Trophoblast cell (in vitro differentiated cells and primary cell): ENCODE data around the gene KDF1.
"Not testable (repeated sequence)": the region's sequence is repeated elsewhere in the genome, so short reads cannot be mapped to it uniquely, and the experiment has no call there.

Experiments
- DNase-seq, 2 donors: peaks; one replicate each; pipeline ENCODE4 v3.0.0-alpha.2; 2016
- H2AFZ ChIP-seq: 2 replicates; pipeline ENCODE4 v1.6.1; 2013; ENCODE audit warnings: low read length, moderate library complexity, mild to moderate bottlenecking; ENCODE audit not compliant: insufficient read depth, poor library complexity
- H2AK5ac ChIP-seq: 2 replicates; pipeline ENCODE4 v1.6.1; 2013; ENCODE audit warnings: mild to moderate bottlenecking, low read length
- H2BK120ac ChIP-seq: 2 replicates; pipeline ENCODE4 v1.6.1; 2013; ENCODE audit warnings: low read length, mild to moderate bottlenecking, moderate library complexity; ENCODE audit not compliant: insufficient read depth, poor library complexity
- H2BK12ac ChIP-seq: 2 replicates; pipeline ENCODE4 v1.6.1; 2013; ENCODE audit warnings: mild to moderate bottlenecking, low read length, moderate library complexity
- H2BK5ac ChIP-seq: 2 replicates; pipeline ENCODE4 v1.6.1; 2013; ENCODE audit warnings: low read length, low read depth, moderate library complexity, mild to moderate bottlenecking; ENCODE audit not compliant: poor library complexity
- H3K14ac ChIP-seq: 2 replicates; pipeline ENCODE4 v1.6.1; 2013; ENCODE audit warnings: mild to moderate bottlenecking, low read length
- H3K18ac ChIP-seq: 2 replicates; pipeline ENCODE4 v1.6.1; 2013; ENCODE audit warnings: mild to moderate bottlenecking, low read length
- H3K23ac ChIP-seq: 2 replicates; pipeline ENCODE4 v1.6.1; 2013; ENCODE audit warnings: low read length
- H3K27ac ChIP-seq: 2 replicates; pipeline ENCODE4 v1.5.1; 2013; ENCODE audit warnings: low read depth, mild to moderate bottlenecking, inconsistent platforms, low read length, moderate library complexity
- H3K27me3 ChIP-seq: 2 replicates; pipeline ENCODE4 v1.6.1; 2013; ENCODE audit warnings: inconsistent platforms, mild to moderate bottlenecking, low read length, moderate library complexity; ENCODE audit not compliant: insufficient read depth
- H3K36me3 ChIP-seq, 2 experiments: 1 replicate in 1 of 2; 2 replicates in 1 of 2; pipeline ENCODE4 v1.6.1; 2013; ENCODE audit warnings: low read length in 2 of 2, mild to moderate bottlenecking in 2 of 2, moderate library complexity in 1 of 2; ENCODE audit not compliant: insufficient read depth in 2 of 2, control insufficient read depth in 1 of 2
- H3K4ac ChIP-seq: 2 replicates; pipeline ENCODE4 v1.6.1; 2013; ENCODE audit warnings: low read depth, mild to moderate bottlenecking, low read length, moderate library complexity
- H3K4me1 ChIP-seq, 2 experiments: 1 replicate in 1 of 2; 2 replicates in 1 of 2; pipeline ENCODE4 v1.6.1; 2013; ENCODE audit warnings: low read length in 2 of 2, mild to moderate bottlenecking in 2 of 2, moderate library complexity in 1 of 2; ENCODE audit not compliant: insufficient read depth in 2 of 2, control insufficient read depth in 1 of 2
- H3K4me2 ChIP-seq: 2 replicates; pipeline ENCODE4 v1.6.1; 2013; ENCODE audit warnings: inconsistent platforms, mild to moderate bottlenecking, low read length, moderate library complexity
- H3K4me3 ChIP-seq: 2 replicates; pipeline ENCODE4 v1.5.1; 2013; ENCODE audit warnings: mild to moderate bottlenecking, low read depth, low read length, inconsistent platforms
- H3K79me1 ChIP-seq: one replicate; pipeline ENCODE4 v1.6.1; 2013; ENCODE audit warnings: low read length
- H3K79me2 ChIP-seq: 2 replicates; pipeline ENCODE4 v1.6.1; 2013; ENCODE audit warnings: low read length, mild to moderate bottlenecking; ENCODE audit not compliant: control insufficient read depth, insufficient read depth, poor library complexity
- H3K9ac ChIP-seq: 2 replicates; pipeline ENCODE4 v1.6.1; 2013; ENCODE audit warnings: mild to moderate bottlenecking, low read length
- H3K9me3 ChIP-seq: 2 replicates; pipeline ENCODE4 v1.6.1; 2013; ENCODE audit warnings: low read depth, mild to moderate bottlenecking, control low read depth, inconsistent platforms, low read length; ENCODE audit not compliant: insufficient read depth
- H4K12ac ChIP-seq: 2 replicates; pipeline ENCODE4 v1.6.1; 2013; ENCODE audit warnings: low read depth, mild to moderate bottlenecking, low read length, moderate library complexity
- H4K8ac ChIP-seq: 2 replicates; pipeline ENCODE4 v1.6.1; 2013; ENCODE audit warnings: low read depth, mild to moderate bottlenecking, low read length, moderate library complexity
- H4K91ac ChIP-seq: one replicate; pipeline ENCODE4 v1.6.1; 2013; ENCODE audit warnings: low read depth, mild to moderate bottlenecking, low read length, moderate library complexity
- WGBS: extraction: QIAGEN DNeasy Blood & Tissue Kit; methylation state at CpG from one replicate; pipeline ENCODE4 v1.1.7; 2013; ENCODE audit warnings: missing lambda C conversion rate; ENCODE audit not compliant: insufficient read length, insufficient coverage; ENCODE audit errors: extremely low coverage; 5-methylcytosine and 5-hydroxymethylcytosine counted together

KDF1 gene

DNA sequence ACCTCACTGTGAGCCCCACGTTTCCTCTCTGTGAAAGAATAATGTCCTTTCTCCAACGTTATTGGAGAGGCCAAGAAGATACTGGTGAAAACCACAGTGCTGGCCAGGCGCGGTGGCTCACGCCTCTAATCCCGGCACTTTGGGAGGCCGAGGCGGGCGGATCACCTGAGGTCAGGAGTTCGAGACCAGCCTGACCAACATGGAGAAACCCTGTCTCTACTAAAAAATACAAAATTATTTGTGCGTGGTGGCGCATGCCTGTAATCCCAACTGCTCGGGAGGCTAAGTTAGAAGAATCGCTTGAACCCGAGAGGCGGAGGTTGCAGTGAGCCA, 11.6 kb downstream of the KDF1 start:
- H2AFZ ChIP-seq, H3K9ac ChIP-seq, H3K18ac ChIP-seq, H3K14ac ChIP-seq, H3K4me1 ChIP-seq, H3K4ac ChIP-seq, H3K79me2 ChIP-seq, H2BK12ac ChIP-seq, H3K27me3 ChIP-seq, H3K23ac ChIP-seq, H3K4me2 ChIP-seq, H4K12ac ChIP-seq, H2BK120ac ChIP-seq, H2BK5ac ChIP-seq, H3K4me3 ChIP-seq, DNase-seq, H2AK5ac ChIP-seq, H3K9me3 ChIP-seq, H4K8ac ChIP-seq, H4K91ac ChIP-seq, H3K79me1 ChIP-seq, H3K27ac ChIP-seq: not testable (repeated sequence)
- WGBS = no CpG with 5 or more reads among the region's 16 CpGs
- peaks cover 59 to 62% of the 10 kb centered on the region in 2 experiments for H3K36me3 ChIP-seq

- Histone ChIP-seq H3K4ac (no peak overlapping the region), H3K27me3 (no peaks in the 10 kb centered on the region), H3K4me3 (no peak overlapping the region), H4K8ac (no peak overlapping the region), H2AFZ (no peak overlapping the region), H3K9me3 (peaks cover 1% of the 10 kb centered on the region), H3K36me3 (peaks cover 62 to 70% of the 10 kb centered on the region in 2 experiments), H3K9ac (no peak overlapping the region), H3K18ac (no peak overlapping the region), H4K91ac (no peak overlapping the region), H3K23ac (no peak overlapping the region), H2BK12ac (no peak overlapping the region), H2BK120ac (no peak overlapping the region), H3K14ac (no peak overlapping the region), H2BK5ac (no peak overlapping the region), H4K12ac (no peak overlapping the region), H3K4me2 (no peak overlapping the region), H3K79me1 (no peaks in the 10 kb centered on the region), H2AK5ac (no peak overlapping the region), H3K27ac (no peak overlapping the region), H3K79me2 (no peaks in the 10 kb centered on the region), H3K4me1 (no peaks in the 10 kb centered on the region)
- no peak for DNase-seq
- no CpG with 5 or more reads among the region's 4 CpGs for WGBS
Observed at GRCh38 chr1:26946270-26946669, 14.0 kb downstream of the KDF1 start.

- DNase-seq = no peak
- Histone ChIP-seq H3K18ac (no peak overlapping the region), H3K27ac (no peak overlapping the region), H3K23ac (no peak overlapping the region), H2AFZ (no peak overlapping the region), H4K12ac (no peak overlapping the region), H3K4me2 (no peak overlapping the region), H3K79me1 (no peaks in the 10 kb centered on the region), H3K79me2 (no peaks in the 10 kb centered on the region), H2BK5ac (no peak overlapping the region), H3K9ac (no peak overlapping the region), H2AK5ac (no peak overlapping the region), H3K9me3 (peaks cover 1% of the 10 kb centered on the region), H3K4ac (no peak overlapping the region), H3K4me3 (no peak overlapping the region), H2BK120ac (no peak overlapping the region), H4K91ac (no peak overlapping the region), H3K4me1 (no peaks in the 10 kb centered on the region), H4K8ac (no peak overlapping the region), H3K27me3 (no peaks in the 10 kb centered on the region), H2BK12ac (no peak overlapping the region), H3K36me3 (peaks cover 60 to 68% of the 10 kb centered on the region in 2 experiments), H3K14ac (no peak overlapping the region)
- WGBS = no CpG with 5 or more reads among the region's 8 CpGs
Observed at GRCh38 chr1:26945728-26946127, 14.5 kb downstream of the KDF1 start.

GRCh38 chr1:26945138-26945537, 15.1 kb downstream of the KDF1 start:
- H3K9ac ChIP-seq = no peak overlapping the region
- H2BK12ac ChIP-seq = no peak overlapping the region

More at GRCh38 chr1:26945138-26945537, 15.1 kb downstream of the KDF1 start:
- Histone ChIP-seq H2AK5ac (no peak overlapping the region), H3K9me3 (peaks cover 1% of the 10 kb centered on the region), H3K23ac (no peak overlapping the region), H2BK5ac (no peak overlapping the region), H3K4ac (no peak overlapping the region), H3K18ac (no peak overlapping the region), H2BK120ac (no peak overlapping the region), H3K4me2 (no peak overlapping the region), H3K4me3 (no peak overlapping the region), H3K14ac (no peak overlapping the region), H3K4me1 (no peaks in the 10 kb centered on the region), H4K8ac (no peak overlapping the region), H4K12ac (no peak overlapping the region), H3K27ac (no peak overlapping the region), H3K79me1 (no peaks in the 10 kb centered on the region), H3K36me3 (peaks cover 54 to 62% of the 10 kb centered on the region in 2 experiments), H2AFZ (no peak overlapping the region), H3K79me2 (no peaks in the 10 kb centered on the region), H4K91ac (no peak overlapping the region), H3K27me3 (no peaks in the 10 kb centered on the region)
- no CpG with 5 or more reads among the region's 2 CpGs for WGBS
- DNase-seq = no peak
